Ishikawa (cell line): ENCODE data around the gene P4HA1.

Source experiments
- CEBPB ChIP-seq: IDR thresholded peaks from 2 replicates; pipeline ENCODE4 v1.6.1; 2012
- CREB1 ChIP-seq: IDR thresholded peaks from 2 replicates; pipeline ENCODE4 v1.6.1; 2012; ENCODE audit warnings: low read depth
- EGR1 ChIP-seq: IDR thresholded peaks from 2 replicates; pipeline ENCODE4 v1.6.1; 2012
- EP300 ChIP-seq: IDR thresholded peaks from 2 replicates; pipeline ENCODE4 v1.6.1; 2012; ENCODE audit warnings: borderline replicate concordance
- FOXM1 ChIP-seq: IDR thresholded peaks from 2 replicates; pipeline ENCODE4 v1.6.1; 2012; ENCODE audit warnings: low read depth, borderline replicate concordance
- MAX ChIP-seq: IDR thresholded peaks from 2 replicates; pipeline ENCODE4 v1.6.1; 2012
- NFIC ChIP-seq: IDR thresholded peaks from 2 replicates; pipeline ENCODE4 v1.6.1; 2012
- RAD21 ChIP-seq: IDR thresholded peaks from 2 replicates; pipeline ENCODE4 v1.6.1; 2012; ENCODE audit warnings: low read depth
- REST ChIP-seq: IDR thresholded peaks from 2 replicates; pipeline ENCODE4 v1.6.1; 2012; ENCODE audit warnings: low read depth, mild to moderate bottlenecking
- TAF1 ChIP-seq: IDR thresholded peaks from 2 replicates; pipeline ENCODE4 v1.6.1; 2012; ENCODE audit warnings: low read depth, mild to moderate bottlenecking
- TCF12 ChIP-seq: IDR thresholded peaks from 2 replicates; pipeline ENCODE4 v1.6.1; 2012; ENCODE audit warnings: low read depth
- TEAD4 ChIP-seq: IDR thresholded peaks from 2 replicates; pipeline ENCODE4 v1.6.1; 2012
- USF1 ChIP-seq: IDR thresholded peaks from 2 replicates; pipeline ENCODE4 v1.6.1; 2012
- YY1 ChIP-seq: IDR thresholded peaks from 2 replicates; pipeline ENCODE4 v1.6.1; 2012; ENCODE audit warnings: low read depth
- ZBTB7A ChIP-seq: IDR thresholded peaks from 2 replicates; pipeline ENCODE4 v1.6.1; 2012; ENCODE audit warnings: low read depth

Gene P4HA1

GRCh38 chr10:73096449-73097304 is at the start of gene P4HA1:
TSS of gene P4HA1 (minus strand) at chr10:73096866. CDS start at chr10:73074883, 21,983 bp downstream.
- TF ChIP-seq FOXM1 (no peak), RAD21 (peak; percentile 49; the same call in 1 of the 2 replicates), EGR1 (no peak), TEAD4 (0 out of 2 replicates have a peak, but pooled peaks have one; percentile 1), ZBTB7A (no peak; the same call in 1 of the 2 replicates), CREB1 (0 out of 2 replicates have a peak, but pooled peaks have one; percentile 34), MAX (peak; percentile 92), EP300 (no peak; the same call in 1 of the 2 replicates), NFIC (0 out of 2 replicates have a peak, but pooled peaks have one; percentile 7), REST (no peak), CEBPB (no peak), YY1 (peak; percentile 50; the same call in 1 of the 2 replicates), USF1 (no peak; the same call in 1 of the 2 replicates), TAF1 (peak; percentile 91), TCF12 (peak; percentile 57; the same call in 1 of the 2 replicates)

- TF ChIP-seq TCF12 (no peak), ZBTB7A (no peak), NFIC (no peak), TEAD4 (no peak), FOXM1 (no peak), CEBPB (no peak), EGR1 (no peak), RAD21 (no peak), TAF1 (no peak), MAX (no peak), USF1 (no peak), EP300 (no peak), REST (no peak), YY1 (no peak), CREB1 (no peak)
Observed at GRCh38 chr10:73141603-73142002, 44.9 kb upstream of the P4HA1 start.

- TF ChIP-seq EP300 (no peak), CREB1 (no peak), NFIC (no peak), TEAD4 (no peak), FOXM1 (no peak), USF1 (no peak), ZBTB7A (no peak), EGR1 (no peak), CEBPB (no peak), REST (no peak), YY1 (no peak), RAD21 (no peak), TCF12 (no peak)
Observed at GRCh38 chr10:73139251-73139650, 42.6 kb upstream of the P4HA1 start.
